Right lobe of liver (tissue), 6 donors: ENCODE measurements around the gene NPRL2. TPM values are rescaled to one million over a fixed set of nuclear protein-coding genes. Genes with fewer than 3 reads are reported as not detected.
A peak's percentile ranks its signal among the peaks of the same experiment; 100 is the strongest.

Experiments
- ATAC-seq, 4 donors: fragments of 200-7000 bp; cut with Tn5 transposase; one replicate each; pipeline ENCODE4 v1.9.1; 2020; ENCODE audit warnings: mild to moderate bottlenecking in 4 of 4, moderate library complexity in 4 of 4
- DNase-seq, 3 donors: peaks; one replicate each; pipeline ENCODE4 v3.0.0-alpha.2; 2020
- H3K27ac ChIP-seq, 3 donors: fragments of 200-600 bp; one replicate each; pipeline ENCODE4 v1.8.0; 2022
- H3K27me3 ChIP-seq, 2 donors: fragments of 200-600 bp; one replicate each; pipeline ENCODE4 v1.8.0; 2022
- H3K36me3 ChIP-seq, 4 donors: fragments of 200-600 bp; sonication (generic) in 1 of 4; one replicate each; pipeline versions ENCODE4 v1.5.1 to v1.8.0; 2017 to 2022; ENCODE audit warnings: control low read depth in 1 of 4
- H3K4me1 ChIP-seq, 4 donors: fragments of 200-600 bp; sonication (generic) in 1 of 4; one replicate each; pipeline versions ENCODE4 v1.5.1 to v1.8.0; 2017 to 2022; ENCODE audit warnings: control low read depth in 1 of 4
- H3K4me3 ChIP-seq, 3 donors: fragments of 200-600 bp; one replicate each; pipeline ENCODE4 v1.8.0; 2022
- H3K9me3 ChIP-seq, 4 donors: fragments of 200-600 bp; sonication (generic) in 1 of 4; one replicate each; pipeline versions ENCODE4 v1.5.1 to v1.8.0; 2017 to 2022; ENCODE audit warnings: control low read depth in 1 of 4
- CTCF ChIP-seq, 4 donors: fragments of 200-600 bp in 3 of 4; fragments of 450-650 bp in 1 of 4; IDR thresholded peaks; one replicate each; pipeline versions ENCODE4 v1.5.1 to v1.8.0; 2016 to 2022; ENCODE audit warnings: antibody characterized with exemption in 4 of 4, mild to moderate bottlenecking in 2 of 4
- POLR2A ChIP-seq: fragments of 450-650 bp; IDR thresholded peaks from one replicate; pipeline ENCODE4 v1.6.1; 2017; ENCODE audit warnings: antibody characterized with exemption, mild to moderate bottlenecking
- WGBS: methylation state at CpG from one replicate; pipeline ENCODE4 v1.1.6; 2018; ENCODE audit warnings: low coverage, low lambda C conversion rate; ENCODE audit not compliant: insufficient coverage; ENCODE audit errors: missing lambda C conversion rate; 5-methylcytosine and 5-hydroxymethylcytosine counted together
- intact Hi-C, 2 donors: fragments of 100-400 bp; cut with DNase I; formaldehyde crosslinking; loops; one replicate each; pipeline versions ENCODE4 v1.11.2 to v1.14.1; 2022
- total RNA-seq, 6 experiments: library from RNA; depleted of rRNA in 2 of 6; stranded (reverse); fragments of >200 nt in 2 of 6; fragmentation: NEBNext Ultra II Directional in 3 of 6; extraction: Animal tissue kit (Norgen Biotek cat#: 25700) in 3 of 6; gene quantifications; one replicate each; pipeline versions ENCODE4 v1.1.0 to v1.2.4, GENCODE V29; 2016 to 2023
- donor health status: DM: no; HTN: yes; CAD: no.
- donor health status: DM: no; HTN: no; CAD: no.
- donor health status: DM: no; HTN: no; CAD: no.
- donor health status: DM: no; HTN: yes; CAD: no.
- donor health status: DM: no; HTN: yes; CAD: no.

Gene NPRL2
- total RNA-seq, 6 experiments from 2014 or later = 10.6 to 18.3 (median 14.4) TPM

GRCh38 chr3:50355829-50356552, 5.4 kb upstream of the NPRL2 start:
- H3K9me3 ChIP-seq = no peaks in the 10 kb centered on the region
- TF ChIP-seq POLR2A (no peak), CTCF (IDR thresholded peaks at IDR 0.05) (no peak)
- peaks cover 0 to 24% (median 5%) of the 10 kb centered on the region in 4 donors for H3K36me3 ChIP-seq
- H3K27ac ChIP-seq = peak overlapping the region in 1 of 3 donors; percentile 24
- WGBS = 58% methylated on average over 3 of the region's 5 CpGs
- H3K4me1 ChIP-seq = peaks cover 0 to 50% (median 29%) of the 10 kb centered on the region in 4 donors
- DNase-seq (no peak), ATAC-seq (no peak)
- no peaks in the 10 kb centered on the region for H3K27me3 ChIP-seq
- intact Hi-C loops = no loop called here
- H3K4me3 ChIP-seq = no peak overlapping the region

- intact Hi-C loops = no loop called here
- ATAC-seq (no peak), DNase-seq (no peak)
- Histone ChIP-seq H3K4me3 (no peak overlapping the region), H3K27ac (no peak overlapping the region), H3K36me3 (peaks cover 0 to 24% (median 5%) of the 10 kb centered on the region in 4 donors), H3K4me1 (peaks cover 0 to 54% (median 29%) of the 10 kb centered on the region in 4 donors), H3K27me3 (no peaks in the 10 kb centered on the region), H3K9me3 (no peaks in the 10 kb centered on the region)
- no peak for TF ChIP-seq POLR2A
- TF ChIP-seq CTCF (IDR thresholded peaks at IDR 0.05) = no peak
- WGBS = no CpG with 5 or more reads among the region's 7 CpGs
Observed at GRCh38 chr3:50354850-50355249, 4.3 kb upstream of the NPRL2 start.

- no peak overlapping the region for H3K27ac ChIP-seq
- peaks cover 0 to 59% (median 31%) of the 10 kb centered on the region in 4 donors for H3K4me1 ChIP-seq
- intact Hi-C loops = no loop called here
- DNase-seq (no peak), ATAC-seq (no peak)
- peaks cover 0 to 24% (median 5%) of the 10 kb centered on the region in 4 donors for H3K36me3 ChIP-seq
- no peaks in the 10 kb centered on the region for H3K27me3 ChIP-seq
- H3K9me3 ChIP-seq = no peaks in the 10 kb centered on the region
- WGBS = 94% methylated on average over 3 of the region's 5 CpGs
- no peak for TF ChIP-seq CTCF (IDR thresholded peaks at IDR 0.05)
- no peak for TF ChIP-seq POLR2A
- H3K4me3 ChIP-seq = no peak overlapping the region
Observed at GRCh38 chr3:50354186-50354764, 3.7 kb upstream of the NPRL2 start.

- intact Hi-C loops = no loop called here
- 100% methylated on average over 1 of the region's 12 CpGs for WGBS
- peaks cover 0 to 55% (median 31%) of the 10 kb centered on the region in 4 donors for H3K4me1 ChIP-seq
- ATAC-seq (no peak), DNase-seq (no peak)
- TF ChIP-seq POLR2A = no peak
- H3K27ac ChIP-seq = peak overlapping the region in 1 of 3 donors; percentile 51
- peaks cover 0 to 28% (median 5%) of the 10 kb centered on the region in 4 donors for H3K36me3 ChIP-seq
- no peaks in the 10 kb centered on the region for H3K9me3 ChIP-seq
- no peak overlapping the region for H3K4me3 ChIP-seq
- H3K27me3 ChIP-seq = no peaks in the 10 kb centered on the region
Observed at GRCh38 chr3:50353245-50354004, 2.9 kb upstream of the NPRL2 start.
